WTC11 (cell line): Measurements from ENCODE around the gene IL27RA. TPM values are rescaled to one million over a fixed set of nuclear protein-coding genes. Genes with fewer than 3 reads are reported as not detected.

Experiments
- ATAC-seq: fragments of 200-7000 bp; cut with Tn5 transposase; 2 replicates; pipeline ENCODE4 v1.10.0; 2021; ENCODE audit warnings: mild to moderate bottlenecking, moderate library complexity
- CTCF ChIA-PET: fragments of 300-600 bp; sonication (Branson Sonifier 250); formaldehyde crosslinking; loops from one replicate; lab custom pipeline; 2021; ENCODE audit warnings: antibody characterized with exemption; lab: Charles Lee
- POLR2A ChIA-PET: fragments of 350-600 bp; sonication (Branson Sonifier 250); formaldehyde crosslinking; loops from one replicate; lab custom pipeline; 2021; ENCODE audit warnings: antibody characterized with exemption; lab: Charles Lee
- DNase-seq: peaks from one replicate; pipeline ENCODE4 v3.0.0; 2021; ENCODE audit warnings: low spot score
- H3K27ac Mint-ChIP-seq: 2 replicates; pipeline ENCODE4 v1.8.0; 2021; ENCODE audit warnings: mixed read lengths
- H3K27me3 Mint-ChIP-seq: 2 replicates; pipeline ENCODE4 v1.8.0; 2021; ENCODE audit warnings: low read depth, mild to moderate bottlenecking, moderate library complexity, mixed read lengths
- H3K36me3 Mint-ChIP-seq: 2 replicates; pipeline ENCODE4 v1.8.0; 2021; ENCODE audit warnings: mixed read lengths
- H3K4me1 Mint-ChIP-seq: 2 replicates; pipeline ENCODE4 v1.8.0; 2022; ENCODE audit warnings: mixed read lengths
- H3K4me3 Mint-ChIP-seq: 2 replicates; pipeline ENCODE4 v1.8.0; 2021; ENCODE audit warnings: mild to moderate bottlenecking, moderate library complexity, mixed read lengths
- H3K9me3 Mint-ChIP-seq: 2 replicates; pipeline ENCODE4 v1.8.0; 2021; ENCODE audit warnings: mixed read lengths
- ATF1 ChIP-seq: sonication (generic); formaldehyde crosslinking; IDR thresholded peaks from 2 replicates; pipeline ENCODE4 v1.8.1; 2023; ENCODE audit warnings: mild to moderate bottlenecking, moderate library complexity, missing genetic modification reagents
- ELF4 ChIP-seq: sonication (generic); formaldehyde crosslinking; IDR thresholded peaks from 2 replicates; pipeline ENCODE4 v1.8.1; 2022; ENCODE audit warnings: low read depth, mild to moderate bottlenecking, moderate library complexity, missing genetic modification reagents
- ESRRA ChIP-seq: sonication (generic); formaldehyde crosslinking; IDR thresholded peaks from 2 replicates; pipeline ENCODE4 v1.8.1; 2022; ENCODE audit warnings: mild to moderate bottlenecking, missing genetic modification reagents, borderline replicate concordance
- IRF2 ChIP-seq: sonication (generic); formaldehyde crosslinking; IDR thresholded peaks from 2 replicates; pipeline ENCODE4 v1.8.0; 2022; ENCODE audit warnings: low read depth, missing genetic modification reagents, borderline replicate concordance
- JUN ChIP-seq: sonication (generic); formaldehyde crosslinking; IDR thresholded peaks from 2 replicates; pipeline ENCODE4 v1.8.0; 2023; ENCODE audit warnings: mild to moderate bottlenecking, missing genetic modification reagents
- MYBL2 ChIP-seq: sonication (generic); formaldehyde crosslinking; IDR thresholded peaks from 2 replicates; pipeline ENCODE4 v1.8.1; 2023; ENCODE audit warnings: mild to moderate bottlenecking, moderate library complexity, missing genetic modification reagents
- NFE2L1 ChIP-seq: sonication (generic); formaldehyde crosslinking; IDR thresholded peaks from 2 replicates; pipeline ENCODE4 v1.8.1; 2023; ENCODE audit warnings: missing genetic modification reagents
- NR3C1 ChIP-seq: sonication (generic); formaldehyde crosslinking; conservative IDR thresholded peaks from 2 replicates; pipeline ENCODE4 v1.8.1; 2023; ENCODE audit warnings: low read depth, mild to moderate bottlenecking, missing genetic modification reagents
- OVOL2 ChIP-seq: fragments of 250-450 bp; sonication (Bioruptor Pico); IDR thresholded peaks from 2 replicates; pipeline ENCODE4 v1.9.0; 2021; ENCODE audit warnings: mild to moderate bottlenecking, borderline replicate concordance
- TCF7 ChIP-seq: sonication (generic); formaldehyde crosslinking; IDR thresholded peaks from 2 replicates; pipeline ENCODE4 v1.8.0; 2022; ENCODE audit warnings: mild to moderate bottlenecking, low read depth, missing genetic modification reagents, moderate library complexity
- ZNF232 ChIP-seq: sonication (generic); formaldehyde crosslinking; IDR thresholded peaks from 2 replicates; pipeline ENCODE4 v1.8.0; 2022; ENCODE audit warnings: mild to moderate bottlenecking, missing genetic modification reagents
- ZNF416 ChIP-seq: fragments of 250-450 bp; sonication (Bioruptor Pico); IDR thresholded peaks from 2 replicates; pipeline ENCODE4 v1.9.0; 2021; ENCODE audit warnings: mild to moderate bottlenecking, inconsistent platforms
- total RNA-seq: library from RNA; stranded (reverse); gene quantifications from 3 replicates; pipeline ENCODE4 v1.2.3, GENCODE V29; 2021
- TF ChIP-seq, protein P1 (sequence below): fragments of 250-450 bp; sonication (Bioruptor Pico); IDR thresholded peaks from 2 replicates; pipeline ENCODE4 v1.9.0; 2021; ENCODE audit warnings: mild to moderate bottlenecking, borderline replicate concordance
- TF ChIP-seq, protein P2 (sequence below): fragments of 200-600 bp; IDR thresholded peaks from 2 replicates; pipeline ENCODE4 v1.8.0; 2022; ENCODE audit warnings: antibody characterized with exemption
- TF ChIP-seq, protein P3 (sequence below): sonication (generic); formaldehyde crosslinking; IDR thresholded peaks from 2 replicates; pipeline ENCODE4 v1.8.0; 2023; ENCODE audit warnings: missing genetic modification reagents, mild to moderate bottlenecking, borderline replicate concordance
- TF ChIP-seq, protein P4 (sequence below): sonication (generic); formaldehyde crosslinking; IDR thresholded peaks from 2 replicates; pipeline ENCODE4 v1.8.1; 2022; ENCODE audit warnings: mild to moderate bottlenecking, missing genetic modification reagents, moderate library complexity, borderline replicate concordance
- TF ChIP-seq, protein P5 (sequence below): sonication (generic); formaldehyde crosslinking; IDR thresholded peaks from 2 replicates; pipeline ENCODE4 v1.8.1; 2022; ENCODE audit warnings: missing genetic modification reagents, borderline replicate concordance
- TF ChIP-seq, protein P6 (sequence below): fragments of 250-450 bp; sonication (Bioruptor Pico); IDR thresholded peaks from 2 replicates; pipeline ENCODE4 v1.8.0; 2021; ENCODE audit warnings: mild to moderate bottlenecking

IL27RA gene
- total RNA-seq, 1 experiment from 2014 or later, result 12.2 TPM

DNA sequence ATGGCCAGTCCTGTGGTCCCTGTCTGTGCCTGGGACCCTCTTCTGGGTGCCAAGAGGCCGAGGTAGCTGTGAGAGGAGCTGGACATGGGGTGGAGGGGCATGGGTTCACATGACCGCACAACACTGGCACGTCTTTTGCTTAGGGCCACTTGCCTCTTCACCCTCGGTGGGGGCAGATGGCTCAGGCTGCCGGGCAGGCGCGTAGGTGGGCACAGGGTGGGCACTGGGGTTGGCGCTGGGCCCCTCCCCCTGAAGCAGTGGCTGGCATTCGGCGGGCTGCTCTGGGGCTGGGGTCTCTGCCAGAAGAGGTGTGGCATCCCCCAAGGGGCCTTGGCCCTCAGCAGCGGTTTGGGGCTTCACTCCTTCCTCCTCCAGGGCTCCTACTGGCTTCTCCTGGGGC, 21.9 kb downstream of the IL27RA start:
- ATAC-seq, result no peak
- Mint-ChIP-seq H3K4me3 (no peak overlapping the region), H3K36me3 (peaks cover 10% of the 10 kb centered on the region), H3K9me3 (no peaks in the 10 kb centered on the region), H3K27me3 (peaks cover 17% of the 10 kb centered on the region), H3K4me1 (peaks cover 7% of the 10 kb centered on the region), H3K27ac (no peak overlapping the region)
- no peak for DNase-seq
- ChIA-PET POLR2A (no interaction called here), CTCF (interaction anchor here (0.9 to 1.2 kb wide), 2 partner anchors 19 to 31 kb away, joined by 3 to 5 read pairs; partner anchors contain the start of gene MISP3)
- no peak for TF ChIP-seq ZNF232 (CRISPR knock-in tag)
- TF ChIP-seq TCF7 (CRISPR knock-in tag), result no peak
- TF ChIP-seq IRF2, result no peak

DNA sequence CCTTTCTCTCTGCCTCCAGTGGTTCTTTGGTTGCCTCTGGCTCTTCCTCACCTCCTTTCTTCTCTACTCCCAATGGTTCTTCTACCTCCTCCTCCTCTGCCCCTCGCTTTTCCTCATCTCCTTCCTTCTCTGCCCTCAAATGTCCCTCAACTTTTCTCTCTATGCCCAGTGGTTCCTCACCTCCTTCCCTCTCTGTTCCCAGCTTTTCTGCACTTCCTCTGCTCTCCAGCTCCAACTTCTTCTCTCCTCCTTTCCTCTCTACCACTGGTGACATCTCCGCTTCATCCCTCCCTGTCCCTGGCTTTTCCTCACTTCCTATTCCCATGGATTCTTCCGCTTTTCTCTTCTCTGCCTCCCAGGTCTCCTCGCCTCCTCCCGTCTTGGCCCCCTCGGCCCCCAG, 22.5 kb downstream of the IL27RA start:
- H3K4me3 Mint-ChIP-seq, result no peak overlapping the region
- POLR2A ChIA-PET, result no interaction called here
- CTCF ChIA-PET, result interaction anchor here (0.9 to 1.3 kb wide), 4 partner anchors 11 to 101 kb away, joined by 3 to 4 read pairs (median 4); partner anchors contain the start of genes MISP3 and RLN3

DNA sequence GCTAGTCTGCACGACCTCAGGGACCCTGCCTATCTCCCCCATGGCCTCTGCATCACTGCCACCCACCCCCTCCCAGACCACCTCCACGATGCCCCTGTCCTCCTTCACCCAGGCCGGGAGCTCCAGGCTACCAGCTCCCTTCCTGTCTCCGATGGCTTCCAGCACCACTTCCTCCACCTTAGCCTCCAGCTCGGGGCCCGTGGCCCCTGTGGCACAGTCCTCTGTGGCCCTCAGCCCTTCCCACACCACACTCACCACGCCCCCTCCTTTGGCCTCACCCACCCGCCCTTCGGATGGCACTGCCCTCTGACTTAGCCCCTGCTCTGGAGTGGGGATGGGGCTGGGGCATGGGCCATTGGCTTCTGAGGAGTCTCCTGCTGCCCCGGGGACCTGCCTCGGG, 23.2 kb downstream of the IL27RA start:
- peaks cover 11% of the 10 kb centered on the region for H3K4me1 Mint-ChIP-seq
- H3K36me3 Mint-ChIP-seq, result peaks cover 10% of the 10 kb centered on the region
- ATAC-seq (no peak), DNase-seq (no peak)
- peaks cover 29% of the 10 kb centered on the region for H3K27me3 Mint-ChIP-seq
- H3K9me3 Mint-ChIP-seq, result no peaks in the 10 kb centered on the region
- no peak overlapping the region for H3K27ac Mint-ChIP-seq
- no peak overlapping the region for H3K4me3 Mint-ChIP-seq
- CTCF ChIA-PET, result interaction anchor here (0.9 to 1.3 kb wide), 4 partner anchors 12 to 102 kb away, joined by 3 to 4 read pairs (median 4); partner anchors contain the start of genes MISP3 and RLN3
- POLR2A ChIA-PET, result no interaction called here
- TF ChIP-seq, protein P1, sequence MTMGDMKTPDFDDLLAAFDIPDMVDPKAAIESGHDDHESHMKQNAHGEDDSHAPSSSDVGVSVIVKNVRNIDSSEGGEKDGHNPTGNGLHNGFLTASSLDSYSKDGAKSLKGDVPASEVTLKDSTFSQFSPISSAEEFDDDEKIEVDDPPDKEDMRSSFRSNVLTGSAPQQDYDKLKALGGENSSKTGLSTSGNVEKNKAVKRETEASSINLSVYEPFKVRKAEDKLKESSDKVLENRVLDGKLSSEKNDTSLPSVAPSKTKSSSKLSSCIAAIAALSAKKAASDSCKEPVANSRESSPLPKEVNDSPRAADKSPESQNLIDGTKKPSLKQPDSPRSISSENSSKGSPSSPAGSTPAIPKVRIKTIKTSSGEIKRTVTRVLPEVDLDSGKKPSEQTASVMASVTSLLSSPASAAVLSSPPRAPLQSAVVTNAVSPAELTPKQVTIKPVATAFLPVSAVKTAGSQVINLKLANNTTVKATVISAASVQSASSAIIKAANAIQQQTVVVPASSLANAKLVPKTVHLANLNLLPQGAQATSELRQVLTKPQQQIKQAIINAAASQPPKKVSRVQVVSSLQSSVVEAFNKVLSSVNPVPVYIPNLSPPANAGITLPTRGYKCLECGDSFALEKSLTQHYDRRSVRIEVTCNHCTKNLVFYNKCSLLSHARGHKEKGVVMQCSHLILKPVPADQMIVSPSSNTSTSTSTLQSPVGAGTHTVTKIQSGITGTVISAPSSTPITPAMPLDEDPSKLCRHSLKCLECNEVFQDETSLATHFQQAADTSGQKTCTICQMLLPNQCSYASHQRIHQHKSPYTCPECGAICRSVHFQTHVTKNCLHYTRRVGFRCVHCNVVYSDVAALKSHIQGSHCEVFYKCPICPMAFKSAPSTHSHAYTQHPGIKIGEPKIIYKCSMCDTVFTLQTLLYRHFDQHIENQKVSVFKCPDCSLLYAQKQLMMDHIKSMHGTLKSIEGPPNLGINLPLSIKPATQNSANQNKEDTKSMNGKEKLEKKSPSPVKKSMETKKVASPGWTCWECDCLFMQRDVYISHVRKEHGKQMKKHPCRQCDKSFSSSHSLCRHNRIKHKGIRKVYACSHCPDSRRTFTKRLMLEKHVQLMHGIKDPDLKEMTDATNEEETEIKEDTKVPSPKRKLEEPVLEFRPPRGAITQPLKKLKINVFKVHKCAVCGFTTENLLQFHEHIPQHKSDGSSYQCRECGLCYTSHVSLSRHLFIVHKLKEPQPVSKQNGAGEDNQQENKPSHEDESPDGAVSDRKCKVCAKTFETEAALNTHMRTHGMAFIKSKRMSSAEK (CRISPR knock-in tag), result no peak
- TF ChIP-seq NR3C1 (CRISPR knock-in tag) (no peak), ATF1 (CRISPR knock-in tag) (no peak), OVOL2 (CRISPR knock-in tag) (no peak), ELF4 (no peak), NFE2L1 (CRISPR knock-in tag) (no peak), ESRRA (CRISPR knock-in tag) (no peak)
- TF ChIP-seq, protein P2, sequence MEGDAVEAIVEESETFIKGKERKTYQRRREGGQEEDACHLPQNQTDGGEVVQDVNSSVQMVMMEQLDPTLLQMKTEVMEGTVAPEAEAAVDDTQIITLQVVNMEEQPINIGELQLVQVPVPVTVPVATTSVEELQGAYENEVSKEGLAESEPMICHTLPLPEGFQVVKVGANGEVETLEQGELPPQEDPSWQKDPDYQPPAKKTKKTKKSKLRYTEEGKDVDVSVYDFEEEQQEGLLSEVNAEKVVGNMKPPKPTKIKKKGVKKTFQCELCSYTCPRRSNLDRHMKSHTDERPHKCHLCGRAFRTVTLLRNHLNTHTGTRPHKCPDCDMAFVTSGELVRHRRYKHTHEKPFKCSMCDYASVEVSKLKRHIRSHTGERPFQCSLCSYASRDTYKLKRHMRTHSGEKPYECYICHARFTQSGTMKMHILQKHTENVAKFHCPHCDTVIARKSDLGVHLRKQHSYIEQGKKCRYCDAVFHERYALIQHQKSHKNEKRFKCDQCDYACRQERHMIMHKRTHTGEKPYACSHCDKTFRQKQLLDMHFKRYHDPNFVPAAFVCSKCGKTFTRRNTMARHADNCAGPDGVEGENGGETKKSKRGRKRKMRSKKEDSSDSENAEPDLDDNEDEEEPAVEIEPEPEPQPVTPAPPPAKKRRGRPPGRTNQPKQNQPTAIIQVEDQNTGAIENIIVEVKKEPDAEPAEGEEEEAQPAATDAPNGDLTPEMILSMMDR, result no peak
- TF ChIP-seq, protein P3, sequence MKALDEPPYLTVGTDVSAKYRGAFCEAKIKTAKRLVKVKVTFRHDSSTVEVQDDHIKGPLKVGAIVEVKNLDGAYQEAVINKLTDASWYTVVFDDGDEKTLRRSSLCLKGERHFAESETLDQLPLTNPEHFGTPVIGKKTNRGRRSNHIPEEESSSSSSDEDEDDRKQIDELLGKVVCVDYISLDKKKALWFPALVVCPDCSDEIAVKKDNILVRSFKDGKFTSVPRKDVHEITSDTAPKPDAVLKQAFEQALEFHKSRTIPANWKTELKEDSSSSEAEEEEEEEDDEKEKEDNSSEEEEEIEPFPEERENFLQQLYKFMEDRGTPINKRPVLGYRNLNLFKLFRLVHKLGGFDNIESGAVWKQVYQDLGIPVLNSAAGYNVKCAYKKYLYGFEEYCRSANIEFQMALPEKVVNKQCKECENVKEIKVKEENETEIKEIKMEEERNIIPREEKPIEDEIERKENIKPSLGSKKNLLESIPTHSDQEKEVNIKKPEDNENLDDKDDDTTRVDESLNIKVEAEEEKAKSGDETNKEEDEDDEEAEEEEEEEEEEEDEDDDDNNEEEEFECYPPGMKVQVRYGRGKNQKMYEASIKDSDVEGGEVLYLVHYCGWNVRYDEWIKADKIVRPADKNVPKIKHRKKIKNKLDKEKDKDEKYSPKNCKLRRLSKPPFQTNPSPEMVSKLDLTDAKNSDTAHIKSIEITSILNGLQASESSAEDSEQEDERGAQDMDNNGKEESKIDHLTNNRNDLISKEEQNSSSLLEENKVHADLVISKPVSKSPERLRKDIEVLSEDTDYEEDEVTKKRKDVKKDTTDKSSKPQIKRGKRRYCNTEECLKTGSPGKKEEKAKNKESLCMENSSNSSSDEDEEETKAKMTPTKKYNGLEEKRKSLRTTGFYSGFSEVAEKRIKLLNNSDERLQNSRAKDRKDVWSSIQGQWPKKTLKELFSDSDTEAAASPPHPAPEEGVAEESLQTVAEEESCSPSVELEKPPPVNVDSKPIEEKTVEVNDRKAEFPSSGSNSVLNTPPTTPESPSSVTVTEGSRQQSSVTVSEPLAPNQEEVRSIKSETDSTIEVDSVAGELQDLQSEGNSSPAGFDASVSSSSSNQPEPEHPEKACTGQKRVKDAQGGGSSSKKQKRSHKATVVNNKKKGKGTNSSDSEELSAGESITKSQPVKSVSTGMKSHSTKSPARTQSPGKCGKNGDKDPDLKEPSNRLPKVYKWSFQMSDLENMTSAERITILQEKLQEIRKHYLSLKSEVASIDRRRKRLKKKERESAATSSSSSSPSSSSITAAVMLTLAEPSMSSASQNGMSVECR (CRISPR knock-in tag), result no peak
- TF ChIP-seq, protein P4, sequence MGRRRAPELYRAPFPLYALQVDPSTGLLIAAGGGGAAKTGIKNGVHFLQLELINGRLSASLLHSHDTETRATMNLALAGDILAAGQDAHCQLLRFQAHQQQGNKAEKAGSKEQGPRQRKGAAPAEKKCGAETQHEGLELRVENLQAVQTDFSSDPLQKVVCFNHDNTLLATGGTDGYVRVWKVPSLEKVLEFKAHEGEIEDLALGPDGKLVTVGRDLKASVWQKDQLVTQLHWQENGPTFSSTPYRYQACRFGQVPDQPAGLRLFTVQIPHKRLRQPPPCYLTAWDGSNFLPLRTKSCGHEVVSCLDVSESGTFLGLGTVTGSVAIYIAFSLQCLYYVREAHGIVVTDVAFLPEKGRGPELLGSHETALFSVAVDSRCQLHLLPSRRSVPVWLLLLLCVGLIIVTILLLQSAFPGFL, result no peak
- TF ChIP-seq, protein P5, sequence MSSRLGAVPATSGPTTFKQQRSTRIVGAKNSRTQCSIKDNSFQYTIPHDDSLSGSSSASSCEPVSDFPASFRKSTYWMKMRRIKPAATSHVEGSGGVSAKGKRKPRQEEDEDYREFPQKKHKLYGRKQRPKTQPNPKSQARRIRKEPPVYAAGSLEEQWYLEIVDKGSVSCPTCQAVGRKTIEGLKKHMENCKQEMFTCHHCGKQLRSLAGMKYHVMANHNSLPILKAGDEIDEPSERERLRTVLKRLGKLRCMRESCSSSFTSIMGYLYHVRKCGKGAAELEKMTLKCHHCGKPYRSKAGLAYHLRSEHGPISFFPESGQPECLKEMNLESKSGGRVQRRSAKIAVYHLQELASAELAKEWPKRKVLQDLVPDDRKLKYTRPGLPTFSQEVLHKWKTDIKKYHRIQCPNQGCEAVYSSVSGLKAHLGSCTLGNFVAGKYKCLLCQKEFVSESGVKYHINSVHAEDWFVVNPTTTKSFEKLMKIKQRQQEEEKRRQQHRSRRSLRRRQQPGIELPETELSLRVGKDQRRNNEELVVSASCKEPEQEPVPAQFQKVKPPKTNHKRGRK (CRISPR knock-in tag), result no peak

More for the DNA sequence above, 22.5 kb downstream of the IL27RA start:
- ATAC-seq (no peak), DNase-seq (no peak)
- Mint-ChIP-seq H3K27ac (no peak overlapping the region), H3K9me3 (no peaks in the 10 kb centered on the region), H3K4me1 (peaks cover 11% of the 10 kb centered on the region), H3K36me3 (peaks cover 10% of the 10 kb centered on the region), H3K27me3 (peaks cover 23% of the 10 kb centered on the region)
- TF ChIP-seq JUN (no peak), MYBL2 (CRISPR knock-in tag) (no peak), TCF7 (CRISPR knock-in tag) (no peak), ZNF416 (no peak)
- TF ChIP-seq, protein P6, sequence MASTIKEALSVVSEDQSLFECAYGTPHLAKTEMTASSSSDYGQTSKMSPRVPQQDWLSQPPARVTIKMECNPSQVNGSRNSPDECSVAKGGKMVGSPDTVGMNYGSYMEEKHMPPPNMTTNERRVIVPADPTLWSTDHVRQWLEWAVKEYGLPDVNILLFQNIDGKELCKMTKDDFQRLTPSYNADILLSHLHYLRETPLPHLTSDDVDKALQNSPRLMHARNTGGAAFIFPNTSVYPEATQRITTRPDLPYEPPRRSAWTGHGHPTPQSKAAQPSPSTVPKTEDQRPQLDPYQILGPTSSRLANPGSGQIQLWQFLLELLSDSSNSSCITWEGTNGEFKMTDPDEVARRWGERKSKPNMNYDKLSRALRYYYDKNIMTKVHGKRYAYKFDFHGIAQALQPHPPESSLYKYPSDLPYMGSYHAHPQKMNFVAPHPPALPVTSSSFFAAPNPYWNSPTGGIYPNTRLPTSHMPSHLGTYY, result no peak
